ENCODE data around the gene UGCG. TPM values are rescaled to one million over a fixed set of nuclear protein-coding genes. Genes with fewer than 3 reads are reported as not detected.
A peak's percentile ranks its signal among the peaks of the same experiment; 100 is the strongest.

UGCG gene
- total RNA-seq, 1 experiment from 2014 or later: 32.6 TPM

DNA sequence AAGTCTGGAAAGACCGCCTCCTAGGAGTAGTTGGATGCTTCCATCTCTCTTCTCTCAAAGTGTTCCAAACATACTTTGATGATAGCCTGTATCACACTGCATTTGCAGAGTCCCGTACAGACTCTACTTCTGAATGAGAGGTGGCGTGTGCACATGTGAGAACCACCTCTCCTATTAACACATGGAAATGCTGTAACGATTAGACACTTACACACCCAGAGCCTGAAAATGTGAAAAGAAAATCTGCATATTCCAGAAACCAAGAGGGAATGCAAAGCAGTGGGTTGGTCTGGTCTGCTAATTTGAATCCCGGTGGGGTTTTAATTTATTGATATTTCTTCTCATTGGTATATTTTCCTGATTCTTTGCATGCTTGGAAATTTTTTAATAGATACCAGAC is 10.5 kb downstream of the UGCG start:
- no peak for TF ChIP-seq FOSL1 (IDR thresholded peaks at IDR 0.05; ENCODE audit: low read depth)
- TF ChIP-seq EZH2 (IDR thresholded peaks at IDR 0.05): no peak
- TF ChIP-seq, protein P1, sequence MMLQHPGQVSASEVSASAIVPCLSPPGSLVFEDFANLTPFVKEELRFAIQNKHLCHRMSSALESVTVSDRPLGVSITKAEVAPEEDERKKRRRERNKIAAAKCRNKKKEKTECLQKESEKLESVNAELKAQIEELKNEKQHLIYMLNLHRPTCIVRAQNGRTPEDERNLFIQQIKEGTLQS (IDR thresholded peaks at IDR 0.05): no peak
- TF ChIP-seq POLR2AphosphoS5 (IDR thresholded peaks at IDR 0.05; ENCODE audit: low read depth, low read length): no peak
- TF ChIP-seq SP1 (IDR thresholded peaks at IDR 0.05; ENCODE audit: low read depth): no peak
- TF ChIP-seq POLR2A (IDR thresholded peaks at IDR 0.05; ENCODE audit: borderline replicate concordance, extremely low read depth, insufficient read depth, insufficient read length): no peak
- no peak for TF ChIP-seq RAD21 (IDR thresholded peaks at IDR 0.05; ENCODE audit: low read depth)
- no peak for TF ChIP-seq ZFX (IDR thresholded peaks at IDR 0.05)
- TF ChIP-seq, protein P2, sequence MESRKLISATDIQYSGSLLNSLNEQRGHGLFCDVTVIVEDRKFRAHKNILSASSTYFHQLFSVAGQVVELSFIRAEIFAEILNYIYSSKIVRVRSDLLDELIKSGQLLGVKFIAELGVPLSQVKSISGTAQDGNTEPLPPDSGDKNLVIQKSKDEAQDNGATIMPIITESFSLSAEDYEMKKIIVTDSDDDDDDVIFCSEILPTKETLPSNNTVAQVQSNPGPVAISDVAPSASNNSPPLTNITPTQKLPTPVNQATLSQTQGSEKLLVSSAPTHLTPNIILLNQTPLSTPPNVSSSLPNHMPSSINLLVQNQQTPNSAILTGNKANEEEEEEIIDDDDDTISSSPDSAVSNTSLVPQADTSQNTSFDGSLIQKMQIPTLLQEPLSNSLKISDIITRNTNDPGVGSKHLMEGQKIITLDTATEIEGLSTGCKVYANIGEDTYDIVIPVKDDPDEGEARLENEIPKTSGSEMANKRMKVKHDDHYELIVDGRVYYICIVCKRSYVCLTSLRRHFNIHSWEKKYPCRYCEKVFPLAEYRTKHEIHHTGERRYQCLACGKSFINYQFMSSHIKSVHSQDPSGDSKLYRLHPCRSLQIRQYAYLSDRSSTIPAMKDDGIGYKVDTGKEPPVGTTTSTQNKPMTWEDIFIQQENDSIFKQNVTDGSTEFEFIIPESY (IDR thresholded peaks at IDR 0.05; ENCODE audit: extremely low read depth, insufficient replicate concordance, low read length): no peak
- TF ChIP-seq, protein P3, sequence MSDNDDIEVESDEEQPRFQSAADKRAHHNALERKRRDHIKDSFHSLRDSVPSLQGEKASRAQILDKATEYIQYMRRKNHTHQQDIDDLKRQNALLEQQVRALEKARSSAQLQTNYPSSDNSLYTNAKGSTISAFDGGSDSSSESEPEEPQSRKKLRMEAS (IDR thresholded peaks at IDR 0.05): no peak
- TF ChIP-seq ZNF274 (IDR thresholded peaks at IDR 0.05; ENCODE audit: low read depth, low read length): no peak
- no peak for TF ChIP-seq CEBPB (IDR thresholded peaks at IDR 0.05; ENCODE audit: low read depth)
- no peak for TF ChIP-seq SIN3A (IDR thresholded peaks at IDR 0.05; ENCODE audit: low read depth)
- TF ChIP-seq SRF (IDR thresholded peaks at IDR 0.05; ENCODE audit: low read depth): no peak
- TF ChIP-seq, protein P4, sequence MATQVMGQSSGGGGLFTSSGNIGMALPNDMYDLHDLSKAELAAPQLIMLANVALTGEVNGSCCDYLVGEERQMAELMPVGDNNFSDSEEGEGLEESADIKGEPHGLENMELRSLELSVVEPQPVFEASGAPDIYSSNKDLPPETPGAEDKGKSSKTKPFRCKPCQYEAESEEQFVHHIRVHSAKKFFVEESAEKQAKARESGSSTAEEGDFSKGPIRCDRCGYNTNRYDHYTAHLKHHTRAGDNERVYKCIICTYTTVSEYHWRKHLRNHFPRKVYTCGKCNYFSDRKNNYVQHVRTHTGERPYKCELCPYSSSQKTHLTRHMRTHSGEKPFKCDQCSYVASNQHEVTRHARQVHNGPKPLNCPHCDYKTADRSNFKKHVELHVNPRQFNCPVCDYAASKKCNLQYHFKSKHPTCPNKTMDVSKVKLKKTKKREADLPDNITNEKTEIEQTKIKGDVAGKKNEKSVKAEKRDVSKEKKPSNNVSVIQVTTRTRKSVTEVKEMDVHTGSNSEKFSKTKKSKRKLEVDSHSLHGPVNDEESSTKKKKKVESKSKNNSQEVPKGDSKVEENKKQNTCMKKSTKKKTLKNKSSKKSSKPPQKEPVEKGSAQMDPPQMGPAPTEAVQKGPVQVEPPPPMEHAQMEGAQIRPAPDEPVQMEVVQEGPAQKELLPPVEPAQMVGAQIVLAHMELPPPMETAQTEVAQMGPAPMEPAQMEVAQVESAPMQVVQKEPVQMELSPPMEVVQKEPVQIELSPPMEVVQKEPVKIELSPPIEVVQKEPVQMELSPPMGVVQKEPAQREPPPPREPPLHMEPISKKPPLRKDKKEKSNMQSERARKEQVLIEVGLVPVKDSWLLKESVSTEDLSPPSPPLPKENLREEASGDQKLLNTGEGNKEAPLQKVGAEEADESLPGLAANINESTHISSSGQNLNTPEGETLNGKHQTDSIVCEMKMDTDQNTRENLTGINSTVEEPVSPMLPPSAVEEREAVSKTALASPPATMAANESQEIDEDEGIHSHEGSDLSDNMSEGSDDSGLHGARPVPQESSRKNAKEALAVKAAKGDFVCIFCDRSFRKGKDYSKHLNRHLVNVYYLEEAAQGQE (IDR thresholded peaks at IDR 0.05; ENCODE audit: low read depth): no peak
- TF ChIP-seq YY1 (IDR thresholded peaks at IDR 0.05; ENCODE audit: extremely low read depth, insufficient replicate concordance, low read depth, low read length): no peak
- no peak for TF ChIP-seq TCF7L2 (IDR thresholded peaks at IDR 0.05; ENCODE audit: borderline replicate concordance, extremely low read depth, insufficient read depth, insufficient read length)
- TF ChIP-seq, protein P5, sequence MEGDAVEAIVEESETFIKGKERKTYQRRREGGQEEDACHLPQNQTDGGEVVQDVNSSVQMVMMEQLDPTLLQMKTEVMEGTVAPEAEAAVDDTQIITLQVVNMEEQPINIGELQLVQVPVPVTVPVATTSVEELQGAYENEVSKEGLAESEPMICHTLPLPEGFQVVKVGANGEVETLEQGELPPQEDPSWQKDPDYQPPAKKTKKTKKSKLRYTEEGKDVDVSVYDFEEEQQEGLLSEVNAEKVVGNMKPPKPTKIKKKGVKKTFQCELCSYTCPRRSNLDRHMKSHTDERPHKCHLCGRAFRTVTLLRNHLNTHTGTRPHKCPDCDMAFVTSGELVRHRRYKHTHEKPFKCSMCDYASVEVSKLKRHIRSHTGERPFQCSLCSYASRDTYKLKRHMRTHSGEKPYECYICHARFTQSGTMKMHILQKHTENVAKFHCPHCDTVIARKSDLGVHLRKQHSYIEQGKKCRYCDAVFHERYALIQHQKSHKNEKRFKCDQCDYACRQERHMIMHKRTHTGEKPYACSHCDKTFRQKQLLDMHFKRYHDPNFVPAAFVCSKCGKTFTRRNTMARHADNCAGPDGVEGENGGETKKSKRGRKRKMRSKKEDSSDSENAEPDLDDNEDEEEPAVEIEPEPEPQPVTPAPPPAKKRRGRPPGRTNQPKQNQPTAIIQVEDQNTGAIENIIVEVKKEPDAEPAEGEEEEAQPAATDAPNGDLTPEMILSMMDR (IDR thresholded peaks at IDR 0.05 in 2 of 3, conservative IDR thresholded peaks at IDR 0.05 in 1 of 3; ENCODE audit: borderline replicate concordance in 1 of 3, insufficient read depth in 1 of 3, low read depth in 2 of 3, low read length in 2 of 3): no peak
- no peak for TF ChIP-seq CBX3 (IDR thresholded peaks at IDR 0.05; ENCODE audit: low read depth)
- H4K20me1 ChIP-seq (ENCODE audit: insufficient read depth): peaks cover 23% of the 10 kb centered on the region; the same call in 1 of the 2 replicates
- no peaks in the 10 kb centered on the region for H3K27me3 ChIP-seq (ENCODE audit: insufficient read depth, low read length)
- intact Hi-C loops (cut with micrococcal nuclease): no loop called here
- no peak overlapping the region for H2AFZ ChIP-seq (ENCODE audit: low read depth, low read length, poor library complexity, severe bottlenecking)
- CTCF ChIA-PET: no interaction called here
- peak overlapping the region; percentile 57; the same call in 1 of the 2 replicates for H3K4me2 ChIP-seq (ENCODE audit: low read length)
- no TSS peak for BruUV-seq (replicated peaks)
- H3K9me3 ChIP-seq (ENCODE audit: control insufficient read depth in 1 of 2, insufficient read depth in 1 of 2, low read depth in 1 of 2, low read length in 2 of 2): no peaks in the 10 kb centered on the region
- no peaks in the 10 kb centered on the region for H3K9me2 ChIP-seq (ENCODE audit: insufficient read depth)
- no peak for ATAC-seq
- peaks cover 98% of the 10 kb centered on the region for H3K79me2 ChIP-seq (ENCODE audit: insufficient read depth, low read length)
- H3K9ac ChIP-seq (ENCODE audit: low read length): no peak overlapping the region
- H3K36me3 ChIP-seq (ENCODE audit: control insufficient read depth in 1 of 2, insufficient read depth in 2 of 2, low read length in 2 of 2): no peaks in the 10 kb centered on the region
- H3K27ac ChIP-seq (ENCODE audit: low read depth, low read length): no peak overlapping the region
- RAD21 ChIA-PET (ENCODE audit: low non-redundant PET in 1 of 2, low total read pairs in 2 of 2, uncharacterized antibody in 2 of 2, unreplicated experiment in 2 of 2): no interaction called here
- peaks cover 24 to 72% of the 10 kb centered on the region in 2 experiments for H3K4me1 ChIP-seq (ENCODE audit: control insufficient read depth in 1 of 2, insufficient read depth in 2 of 2, low read length in 2 of 2)
- POLR2A ChIA-PET: no interaction called here
- H3K4me3 ChIP-seq (replicated peaks in 1 of 2; ENCODE audit: low read depth in 1 of 2, low read length in 2 of 2): no peak overlapping the region
- no peak for DNase-seq (ENCODE audit: low read depth, low spot score)
